GM10248 (cell line): ENCODE results near the gene ZDHHC24.

ENCODE experiments used
- CTCF ChIA-PET: fragments of 300-600 bp; sonication (Branson Sonifier 250); formaldehyde crosslinking; extraction: SDS; loops from one replicate; lab custom pipeline; 2021; ENCODE audit warnings: antibody characterized with exemption; lab: Yijun Ruan, JAX
- POLR2A ChIA-PET: fragments of 350-650 bp; sonication (Branson Sonifier 250); formaldehyde crosslinking; extraction: SDS; loops from one replicate; lab custom pipeline; 2020; ENCODE audit warnings: antibody characterized with exemption; lab: Yijun Ruan, JAX
- DNase-seq: peaks from one replicate; pipeline ENCODE4 v3.0.0; 2012; ENCODE audit errors: extremely low spot score
- TF ChIP-seq, protein P1 (sequence below): IDR thresholded peaks from 2 replicates; pipeline ENCODE4 v1.5.1; 2012; ENCODE audit warnings: mild to moderate bottlenecking, low read depth; ENCODE audit errors: extremely low read depth, missing control alignments, control extremely low read depth

The ZDHHC24 gene, protein sequence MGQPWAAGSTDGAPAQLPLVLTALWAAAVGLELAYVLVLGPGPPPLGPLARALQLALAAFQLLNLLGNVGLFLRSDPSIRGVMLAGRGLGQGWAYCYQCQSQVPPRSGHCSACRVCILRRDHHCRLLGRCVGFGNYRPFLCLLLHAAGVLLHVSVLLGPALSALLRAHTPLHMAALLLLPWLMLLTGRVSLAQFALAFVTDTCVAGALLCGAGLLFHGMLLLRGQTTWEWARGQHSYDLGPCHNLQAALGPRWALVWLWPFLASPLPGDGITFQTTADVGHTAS

DNA sequence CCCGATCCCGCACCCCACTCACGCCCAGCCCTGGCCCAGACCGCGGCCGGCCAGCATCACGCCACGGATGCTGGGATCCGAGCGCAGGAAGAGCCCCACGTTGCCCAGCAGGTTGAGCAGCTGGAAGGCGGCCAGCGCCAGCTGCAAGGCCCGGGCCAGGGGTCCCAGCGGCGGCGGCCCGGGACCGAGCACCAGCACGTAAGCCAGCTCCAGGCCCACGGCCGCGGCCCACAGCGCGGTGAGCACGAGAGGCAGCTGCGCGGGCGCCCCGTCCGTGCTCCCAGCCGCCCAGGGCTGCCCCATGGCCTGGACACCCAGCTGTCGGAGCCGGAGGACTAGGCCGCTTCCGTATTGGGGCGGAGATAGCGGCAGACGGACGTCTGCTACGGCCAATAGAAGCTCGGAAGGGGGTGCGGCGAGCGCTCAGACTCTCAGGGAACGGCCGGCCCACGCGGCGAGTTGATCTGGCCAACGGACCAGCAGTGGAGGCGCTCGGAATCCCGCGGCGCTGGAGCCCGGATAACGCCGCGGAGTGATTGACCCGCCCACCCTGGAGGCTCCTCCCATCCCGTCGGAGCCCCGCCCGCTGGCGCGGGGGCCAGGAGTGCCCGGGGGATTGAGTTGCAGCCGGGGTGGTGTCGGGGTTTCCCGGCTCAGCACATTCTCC, at the start of gene ZDHHC24:
Gene ZDHHC24, minus strand, starts transcription at position 348 of the 667 bp plus-strand sequence. Its CDS starts 45 bp downstream, at position 303.
- ChIA-PET CTCF (interaction anchor here (0.7 to 2.1 kb wide), 9 partner anchors 12 to 160 kb away, joined by 3 to 8 read pairs (median 5); partner anchors contain the start of genes DPP3 and RBM4B), POLR2A (interaction anchor here (0.6 to 1.9 kb wide), 6 partner anchors 13 to 132 kb away, joined by 3 to 7 read pairs (median 4); partner anchors contain the start of genes CTSF, RBM4 and RBM4B)
- DNase-seq: peak; percentile 99

DNA sequence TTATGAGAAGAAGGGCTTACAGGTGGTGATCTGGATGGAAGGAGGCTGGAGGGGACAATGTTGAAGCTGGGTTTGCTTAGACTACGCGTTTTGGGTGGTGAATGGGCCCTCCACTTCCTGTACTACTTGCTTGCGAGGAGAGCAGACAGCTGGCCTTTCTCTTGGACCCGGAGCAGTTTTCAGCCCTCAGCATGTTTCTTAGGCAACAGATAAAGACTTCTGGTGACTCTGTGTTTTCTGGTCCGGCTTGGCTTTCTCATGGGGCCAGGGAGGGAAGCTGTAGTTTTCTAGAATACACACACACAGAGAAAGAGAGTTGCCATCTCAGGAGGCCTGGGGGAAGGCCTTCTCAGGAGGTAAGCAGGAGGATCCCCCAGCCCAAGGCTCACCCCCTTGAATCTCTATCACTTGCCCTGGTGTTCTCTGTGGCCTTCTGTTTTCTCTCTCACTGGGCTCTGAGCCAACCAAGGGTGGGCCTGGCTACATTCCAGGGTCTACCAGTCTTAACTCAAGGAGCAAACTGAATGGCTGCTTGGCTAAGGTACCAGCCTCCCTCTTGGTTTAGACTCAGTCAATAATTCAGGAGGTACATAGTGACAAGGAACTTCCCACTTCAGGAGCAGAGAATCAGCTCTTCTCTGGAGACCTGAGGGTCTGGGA, 49.5 kb upstream of the ZDHHC24 start:
- POLR2A ChIA-PET: no interaction called here
- TF ChIP-seq, protein P1, sequence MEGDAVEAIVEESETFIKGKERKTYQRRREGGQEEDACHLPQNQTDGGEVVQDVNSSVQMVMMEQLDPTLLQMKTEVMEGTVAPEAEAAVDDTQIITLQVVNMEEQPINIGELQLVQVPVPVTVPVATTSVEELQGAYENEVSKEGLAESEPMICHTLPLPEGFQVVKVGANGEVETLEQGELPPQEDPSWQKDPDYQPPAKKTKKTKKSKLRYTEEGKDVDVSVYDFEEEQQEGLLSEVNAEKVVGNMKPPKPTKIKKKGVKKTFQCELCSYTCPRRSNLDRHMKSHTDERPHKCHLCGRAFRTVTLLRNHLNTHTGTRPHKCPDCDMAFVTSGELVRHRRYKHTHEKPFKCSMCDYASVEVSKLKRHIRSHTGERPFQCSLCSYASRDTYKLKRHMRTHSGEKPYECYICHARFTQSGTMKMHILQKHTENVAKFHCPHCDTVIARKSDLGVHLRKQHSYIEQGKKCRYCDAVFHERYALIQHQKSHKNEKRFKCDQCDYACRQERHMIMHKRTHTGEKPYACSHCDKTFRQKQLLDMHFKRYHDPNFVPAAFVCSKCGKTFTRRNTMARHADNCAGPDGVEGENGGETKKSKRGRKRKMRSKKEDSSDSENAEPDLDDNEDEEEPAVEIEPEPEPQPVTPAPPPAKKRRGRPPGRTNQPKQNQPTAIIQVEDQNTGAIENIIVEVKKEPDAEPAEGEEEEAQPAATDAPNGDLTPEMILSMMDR: no peak
- DNase-seq: no peak
- CTCF ChIA-PET: interaction anchor here (1.1 to 1.5 kb wide), 3 partner anchors 12 to 100 kb away, joined by 3 to 4 read pairs (median 3); no protein-coding TSS in a partner anchor

More for the DNA sequence above, at the start of gene ZDHHC24:
- TF ChIP-seq, protein P1: no peak

- DNase-seq: no peak
- ChIA-PET POLR2A (interaction anchor here (1.3 kb wide), 1 partner anchor 24 kb away, joined by 3 read pairs; no protein-coding TSS in a partner anchor), CTCF (interaction anchor here (0.9 to 2.4 kb wide), 8 partner anchors 11 to 724 kb away, joined by 3 to 10 read pairs (median 3); partner anchors contain the start of gene MRPL11)
- TF ChIP-seq, protein P1: no peak
Observed at GRCh38 chr11:66593650-66594049, 47.8 kb upstream of the ZDHHC24 start.

DNA sequence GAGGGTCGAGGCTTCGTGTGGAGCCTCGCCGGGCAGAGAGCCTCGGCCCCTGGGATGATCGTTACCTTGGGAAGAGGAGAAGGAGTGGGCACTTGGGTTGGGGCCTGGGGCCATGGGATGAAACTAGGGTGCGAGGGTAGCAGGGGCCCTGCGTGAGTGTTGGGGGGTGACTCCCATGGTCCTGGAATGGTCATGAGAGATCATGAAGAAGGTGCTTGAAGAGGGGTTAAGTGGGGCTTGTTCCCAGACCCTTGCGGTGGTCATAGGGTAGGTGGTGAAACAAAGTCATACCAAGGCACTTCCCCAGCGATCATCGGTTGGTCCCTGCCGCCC, 47.4 kb upstream of the ZDHHC24 start:
- POLR2A ChIA-PET: interaction anchor here (1.3 kb wide), 1 partner anchor 24 kb away, joined by 3 read pairs; no protein-coding TSS in a partner anchor
- CTCF ChIA-PET: interaction anchor here (1.0 to 2.4 kb wide), 12 partner anchors 12 to 725 kb away, joined by 3 to 10 read pairs (median 4); partner anchors contain the start of genes DPP3, MRPL11, RBM14 and RBM4
- DNase-seq: peak; percentile 32
- TF ChIP-seq, protein P1: no peak

DNA sequence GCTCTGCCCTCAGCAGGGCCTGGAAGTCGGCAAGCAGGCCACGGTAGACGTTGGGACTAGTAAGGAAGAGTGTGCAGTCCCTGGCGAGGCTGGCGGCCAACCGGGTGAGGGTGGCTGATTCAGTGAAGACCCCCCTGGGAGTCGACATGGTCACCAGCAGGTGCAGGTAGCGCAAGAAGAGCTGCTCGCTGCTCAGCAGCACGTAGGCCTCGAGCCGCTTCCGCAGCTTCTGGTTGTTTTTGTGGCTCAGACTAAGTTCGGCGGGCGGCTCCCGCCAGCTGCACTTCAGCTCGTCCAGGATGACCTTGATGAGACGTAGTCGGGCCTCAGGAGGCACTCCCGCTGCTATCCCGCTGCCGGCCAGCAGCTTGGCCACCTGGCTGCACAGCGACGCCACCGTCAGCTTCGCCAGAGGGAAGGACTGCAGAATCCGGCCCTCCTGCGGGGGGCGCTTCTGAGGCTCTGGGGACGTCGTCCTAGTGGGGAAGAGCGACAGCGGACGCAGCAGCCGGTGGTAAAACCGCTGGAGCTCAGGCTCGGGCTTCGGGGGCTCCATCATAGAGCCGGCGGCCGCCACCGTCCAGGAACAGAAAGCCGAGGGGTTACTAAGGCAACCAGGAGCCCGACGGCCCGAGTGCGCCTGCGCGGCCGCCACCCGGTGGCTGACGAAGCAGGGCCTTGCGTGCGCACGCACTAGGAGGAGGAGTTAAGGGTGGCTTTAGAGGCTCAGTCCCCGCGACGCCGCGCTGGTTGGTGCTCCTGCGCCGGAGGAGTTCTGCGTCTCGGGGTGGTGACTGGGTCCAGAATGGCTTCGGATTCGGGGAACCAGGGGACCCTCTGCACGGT, 46.8 kb upstream of the ZDHHC24 start, which contains the start of the genes CCDC87 and CCS:
Gene CCDC87, minus strand, starts transcription at position 607 of the 846 bp plus-strand sequence. Its CDS starts 48 bp downstream, at position 559.
Gene CCS, plus strand, starts transcription at position 729 of the 846 bp plus-strand sequence. Its CDS starts 77 bp downstream, at position 806.
- ChIA-PET POLR2A (interaction anchor here (0.6 to 1.6 kb wide), 3 partner anchors 25 to 85 kb away, joined by 3 to 6 read pairs (median 3); partner anchors contain the start of gene RBM4B), CTCF (interaction anchor here (1.0 to 2.4 kb wide), 16 partner anchors 12 to 725 kb away, joined by 3 to 10 read pairs (median 4); partner anchors contain the start of genes CTSF, DPP3, MRPL11 and RBM14)
- TF ChIP-seq, protein P1: peak; percentile 43
- peak; percentile 100 for DNase-seq
